Mesothelial cell of epicardium (in vitro differentiated cells): Measurements from ENCODE around the gene JMJD7. TPM values are rescaled to one million over a fixed set of nuclear protein-coding genes. Genes with fewer than 3 reads are reported as not detected.

ENCODE experiments used
- DNase-seq, 2 experiments: peaks; one replicate each; pipeline ENCODE4 v3.0.0; 2021; ENCODE audit warnings: low spot score in 2 of 2; ENCODE audit not compliant: unreplicated experiment in 2 of 2
- H3K27ac Mint-ChIP-seq: 2 replicates; pipeline ENCODE4 v1.8.0; 2021; ENCODE audit warnings: mixed read lengths
- H3K27me3 Mint-ChIP-seq: 2 replicates; pipeline ENCODE4 v1.8.0; 2021; ENCODE audit warnings: low read depth, mixed read lengths
- H3K36me3 Mint-ChIP-seq: 2 replicates; pipeline ENCODE4 v1.8.0; 2021; ENCODE audit warnings: mixed read lengths
- H3K4me1 Mint-ChIP-seq: 2 replicates; pipeline ENCODE4 v1.8.0; 2021; ENCODE audit warnings: mixed read lengths
- H3K4me3 Mint-ChIP-seq: 2 replicates; pipeline ENCODE4 v1.8.0; 2021; ENCODE audit warnings: mild to moderate bottlenecking, moderate library complexity, mixed read lengths
- H3K9me3 Mint-ChIP-seq: 2 replicates; pipeline ENCODE4 v1.8.0; 2021; ENCODE audit warnings: mixed read lengths
- microRNA-seq: library from miRNA; unstranded; fragments of <30 nt; microRNA quantifications from one replicate; pipeline ENCODE4 v1.2.0, GENCODE V29; 2021; ENCODE audit warnings: inconsistent platforms, mixed read lengths
- total RNA-seq: library from RNA; stranded (reverse); gene quantifications from 3 replicates; pipeline ENCODE4 v1.2.1, GENCODE V29; 2021
- TF ChIP-seq, protein P1 (sequence below): fragments of 200-600 bp; sonication (generic); IDR thresholded peaks from one replicate; pipeline ENCODE4 v1.5.0; 2021; ENCODE audit warnings: antibody characterized with exemption; ENCODE audit not compliant: unreplicated experiment

Gene JMJD7
- total RNA-seq, 1 donor from 2014 or later: 27.6 TPM

DNA sequence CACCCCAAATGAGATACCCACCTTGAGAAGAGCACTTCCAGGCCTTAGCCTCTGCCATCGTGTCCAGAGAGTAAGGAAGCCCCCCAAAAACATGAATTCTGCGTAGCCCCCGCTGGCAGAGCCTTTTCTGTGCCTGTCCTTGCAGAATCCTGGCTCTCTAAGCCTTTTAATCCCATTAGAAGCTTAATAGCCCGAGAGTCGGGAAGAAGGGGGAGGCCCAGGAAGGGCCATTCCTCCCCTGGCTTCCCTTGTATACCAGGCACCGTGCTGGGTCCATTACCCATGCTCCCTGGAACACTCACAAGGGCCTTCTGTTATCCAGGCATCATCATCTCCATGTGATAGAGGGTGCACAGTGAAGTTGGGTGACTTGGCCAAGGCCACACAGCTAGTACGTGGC lies 58.8 kb downstream of the JMJD7 start:
- TF ChIP-seq, protein P1, sequence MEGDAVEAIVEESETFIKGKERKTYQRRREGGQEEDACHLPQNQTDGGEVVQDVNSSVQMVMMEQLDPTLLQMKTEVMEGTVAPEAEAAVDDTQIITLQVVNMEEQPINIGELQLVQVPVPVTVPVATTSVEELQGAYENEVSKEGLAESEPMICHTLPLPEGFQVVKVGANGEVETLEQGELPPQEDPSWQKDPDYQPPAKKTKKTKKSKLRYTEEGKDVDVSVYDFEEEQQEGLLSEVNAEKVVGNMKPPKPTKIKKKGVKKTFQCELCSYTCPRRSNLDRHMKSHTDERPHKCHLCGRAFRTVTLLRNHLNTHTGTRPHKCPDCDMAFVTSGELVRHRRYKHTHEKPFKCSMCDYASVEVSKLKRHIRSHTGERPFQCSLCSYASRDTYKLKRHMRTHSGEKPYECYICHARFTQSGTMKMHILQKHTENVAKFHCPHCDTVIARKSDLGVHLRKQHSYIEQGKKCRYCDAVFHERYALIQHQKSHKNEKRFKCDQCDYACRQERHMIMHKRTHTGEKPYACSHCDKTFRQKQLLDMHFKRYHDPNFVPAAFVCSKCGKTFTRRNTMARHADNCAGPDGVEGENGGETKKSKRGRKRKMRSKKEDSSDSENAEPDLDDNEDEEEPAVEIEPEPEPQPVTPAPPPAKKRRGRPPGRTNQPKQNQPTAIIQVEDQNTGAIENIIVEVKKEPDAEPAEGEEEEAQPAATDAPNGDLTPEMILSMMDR: no peak
- DNase-seq: no peak
- Mint-ChIP-seq H3K4me3 (no peak overlapping the region), H3K27me3 (peaks cover 9% of the 10 kb centered on the region), H3K9me3 (no peaks in the 10 kb centered on the region), H3K36me3 (no peaks in the 10 kb centered on the region), H3K4me1 (peaks cover 6% of the 10 kb centered on the region), H3K27ac (no peak overlapping the region)

DNA sequence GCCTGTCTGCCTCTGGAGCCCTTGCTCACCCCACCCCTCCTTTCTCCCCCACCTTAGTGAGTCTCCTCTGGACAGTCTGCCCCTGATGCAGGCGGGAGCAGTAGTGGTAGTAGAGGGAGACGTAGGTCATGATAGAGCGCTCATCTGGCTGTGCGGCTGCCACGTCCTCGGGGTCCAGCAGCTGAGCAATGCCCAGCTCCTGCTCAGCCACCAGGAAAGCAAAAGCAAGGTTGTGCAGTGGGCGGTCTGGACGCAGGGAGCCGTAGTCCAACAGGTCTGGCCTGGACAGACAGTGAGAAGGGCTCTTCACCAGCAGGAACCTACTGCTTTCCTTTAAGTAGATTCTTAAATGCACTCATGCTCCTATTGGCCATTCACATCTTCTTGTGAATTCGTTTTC lies 59.3 kb downstream of the JMJD7 start:
- no peaks in the 10 kb centered on the region for H3K36me3 Mint-ChIP-seq
- H3K27me3 Mint-ChIP-seq: peaks cover 9% of the 10 kb centered on the region
- H3K27ac Mint-ChIP-seq: no peak overlapping the region
- no peak overlapping the region for H3K4me3 Mint-ChIP-seq
- TF ChIP-seq, protein P1: no peak
- peaks cover 6% of the 10 kb centered on the region for H3K4me1 Mint-ChIP-seq
- DNase-seq: no peak
- H3K9me3 Mint-ChIP-seq: no peaks in the 10 kb centered on the region

Small RNA genes within 50 kb of the gene (microRNA-seq; reads per million reads assigned to microRNA genes)
- not detected for gene MIR4310

Other genes with a start within 250 kb of the JMJD7 start
- 68.9 to 74.6 TPM (median 71.4 TPM) in 3 replicates for gene MGA, start 167.7 kb upstream of the JMJD7 start, total RNA-seq
- gene MAPKBP1, start 53.6 kb upstream of the JMJD7 start, total RNA-seq: 38.9 to 42.6 TPM (median 40.8 TPM) in 3 replicates
- 10.6 to 11.4 TPM (median 11.2 TPM) in 3 replicates for gene PLA2G4B, start 10.8 kb downstream of the JMJD7 start, total RNA-seq
- gene SPTBN5, start 66.0 kb downstream of the JMJD7 start, total RNA-seq: 2.1 to 2.7 TPM (median 2.3 TPM) in 3 replicates
- 14.5 to 16.1 TPM (median 15.8 TPM) in 3 replicates for gene EHD4, start 144.5 kb downstream of the JMJD7 start, total RNA-seq
- gene PLA2G4E, start 192.9 kb downstream of the JMJD7 start, total RNA-seq: not detected in 3 replicates